Adrenal gland (tissue), 12 donors: Measurements from ENCODE around the gene MRPL10. TPM values are rescaled to one million over a fixed set of nuclear protein-coding genes. Genes with fewer than 3 reads are reported as not detected.

Experiments
- DNase-seq, 7 donors: peaks; one replicate each; pipeline ENCODE4 v3.0.0-alpha.2; 2019 to 2020
- H3K27ac ChIP-seq, 5 donors: fragments of 200-600 bp; sonication (generic) in 4 of 5; 1 replicate in 3 of 5; 2 replicates in 2 of 5; pipeline versions ENCODE4 v1.5.1 to v1.8.0; 2016 to 2020; ENCODE audit warnings: mild to moderate bottlenecking in 1 of 5
- H3K27me3 ChIP-seq: fragments of 200-600 bp; 2 replicates; pipeline ENCODE4 v1.8.0; 2021
- H3K36me3 ChIP-seq, 2 donors: fragments of 200-600 bp; replicated peaks in 1 of 2; 1 replicate in 1 of 2; 2 replicates in 1 of 2; pipeline versions ENCODE4 v1.5.1 to v1.8.0; 2018 to 2022
- H3K4me1 ChIP-seq, 2 donors: fragments of 200-600 bp; replicated peaks in 1 of 2; 1 replicate in 1 of 2; 2 replicates in 1 of 2; pipeline versions ENCODE4 v1.5.1 to v1.8.0; 2018 to 2021
- H3K4me3 ChIP-seq, 4 donors: fragments of 200-600 bp; sonication (generic) in 3 of 4; one replicate each; pipeline ENCODE4 v1.5.1; 2016 to 2018
- H3K9me3 ChIP-seq, 3 donors: fragments of 200-600 bp; sonication (generic) in 1 of 3; replicated peaks in 1 of 3; 1 replicate in 2 of 3; 2 replicates in 1 of 3; pipeline versions ENCODE4 v1.5.1 to v1.8.0; 2016 to 2021
- CTCF ChIP-seq, 6 experiments: fragments of 450-650 bp in 4 of 6; fragments of 200-600 bp in 2 of 6; sonication (generic) in 1 of 6; IDR thresholded peaks; 1 replicate in 5 of 6; 2 replicates in 1 of 6; pipeline versions ENCODE4 v1.5.1 to v1.8.0; 2016 to 2021; ENCODE audit warnings: antibody characterized with exemption in 6 of 6, mild to moderate bottlenecking in 2 of 6, moderate library complexity in 1 of 6
- POLR2A ChIP-seq, 2 donors: fragments of 450-650 bp; IDR thresholded peaks; one replicate each; pipeline ENCODE4 v1.6.1; 2017; ENCODE audit warnings: antibody characterized with exemption in 2 of 2, mild to moderate bottlenecking in 2 of 2, moderate library complexity in 1 of 2
- WGBS, 4 donors: extraction: QIAGEN DNeasy Blood & Tissue Kit in 2 of 4; methylation state at CpG; one replicate each; pipeline versions ENCODE4 v1.1.5 to v1.1.7; 2013 to 2017; 5-methylcytosine and 5-hydroxymethylcytosine counted together
- intact Hi-C, 2 donors: fragments of 100-400 bp; cut with DNase I; formaldehyde crosslinking; loops; one replicate each; pipeline versions ENCODE4 v1.14.1 to v1.15.0; 2022 to 2023
- polyA plus RNA-seq, 3 donors: library from polyadenylated mRNA; stranded (reverse); fragments of 200-250 nt in 2 of 3; fragments of 350-450 nt in 1 of 3; fragmentation: Illumina TruSeq in 1 of 3; extraction: RNeasy Lipid Tissue Mini Kit (QIAGEN cat#74804) in 1 of 3; gene quantifications; one replicate each; pipeline ENCODE4 v1.2.3, GENCODE V29; 2013 to 2014
- total RNA-seq, 9 donors: library from RNA; depleted of rRNA in 4 of 9; stranded (reverse); fragments of >200 nt in 4 of 9; fragments of 120-200 nt in 1 of 9; fragmentation: NEBNext Ultra II Directional in 1 of 9; extraction: Animal tissue kit (Norgen Biotek cat#: 25700) in 1 of 9; gene quantifications; one replicate each; pipeline versions ENCODE4 v1.1.0 to v1.2.4, GENCODE V29; 2013 to 2023
- donor health status: healthy with polysubstance abuse.
- donor health status: Bipolar disorder and iron deficiency.
- donor health status: DM: yes; HTN: yes; CAD: no.
- donor health status: DM: no; HTN: no; CAD: no.
- donor health status: DM: no; HTN: no; CAD: no.
- donor health status: DM: yes; HTN: yes; CAD: no.

MRPL10 gene
- total and polyA plus RNA-seq, 12 donors: 29.0 to 72.5 (median 40.9) TPM

- 93 to 97% (median 95%) methylated on average over 12 to 14 of the region's 14 CpGs for WGBS, 4 donors
- Histone ChIP-seq H3K4me3 (no peak overlapping the region), H3K27ac (no peak overlapping the region), H3K4me1 (peaks cover 0 to 6% of the 10 kb centered on the region in 2 donors), H3K27me3 (no peaks in the 10 kb centered on the region), H3K9me3 (no peaks in the 10 kb centered on the region), H3K36me3 (peaks cover 0 to 50% of the 10 kb centered on the region in 2 donors)
- TF ChIP-seq CTCF (IDR thresholded peaks at IDR 0.05) (no peak), POLR2A (IDR thresholded peaks at IDR 0.05) (no peak)
- intact Hi-C loops: no loop called here
- DNase-seq: peak in 2 of 7 donors; percentile 3 to 15
Observed at GRCh38 chr17:47813077-47813476, 18.3 kb downstream of the MRPL10 start.

- intact Hi-C loops: no loop called here
- Histone ChIP-seq H3K27ac (no peak overlapping the region), H3K36me3 (peaks cover 0 to 54% of the 10 kb centered on the region in 2 donors), H3K4me1 (peaks cover 0 to 6% of the 10 kb centered on the region in 2 donors), H3K27me3 (no peaks in the 10 kb centered on the region), H3K4me3 (no peak overlapping the region), H3K9me3 (no peaks in the 10 kb centered on the region)
- TF ChIP-seq CTCF (IDR thresholded peaks at IDR 0.05): no peak
- TF ChIP-seq POLR2A (IDR thresholded peaks at IDR 0.05): no peak
- peak in 3 of 7 donors; percentile 7 to 17 (median 8) for DNase-seq
- 87 to 91% (median 90%) methylated on average over 15 to 18 of the region's 18 CpGs for WGBS, 4 donors
Observed at GRCh38 chr17:47812146-47812920, 19.0 kb downstream of the MRPL10 start.

GRCh38 chr17:47811709-47812108 lies 19.6 kb downstream of the MRPL10 start:
- intact Hi-C loops: no loop called here
- no peak for DNase-seq
- no peak for TF ChIP-seq CTCF (IDR thresholded peaks at IDR 0.05)
- no peak for TF ChIP-seq POLR2A (IDR thresholded peaks at IDR 0.05)
- no peaks in the 10 kb centered on the region for H3K9me3 ChIP-seq
- no peaks in the 10 kb centered on the region for H3K27me3 ChIP-seq
- 73 to 91% (median 79%) methylated on average over 7 of the region's 7 CpGs for WGBS, 4 donors
- H3K4me3 ChIP-seq: no peak overlapping the region
- no peak overlapping the region for H3K27ac ChIP-seq
- peaks cover 0 to 6% of the 10 kb centered on the region in 2 donors for H3K4me1 ChIP-seq
- H3K36me3 ChIP-seq: peaks cover 0 to 56% of the 10 kb centered on the region in 2 donors

- no peaks in the 10 kb centered on the region for H3K9me3 ChIP-seq
- no peaks in the 10 kb centered on the region for H3K27me3 ChIP-seq
- peaks cover 0 to 51% of the 10 kb centered on the region in 2 donors for H3K36me3 ChIP-seq
- no peak overlapping the region for H3K27ac ChIP-seq
- TF ChIP-seq CTCF (IDR thresholded peaks at IDR 0.05): no peak
- TF ChIP-seq POLR2A (IDR thresholded peaks at IDR 0.05): no peak
- H3K4me1 ChIP-seq: peaks cover 0 to 6% of the 10 kb centered on the region in 2 donors
- peak in 2 of 7 donors; percentile 10 to 23 for DNase-seq
- intact Hi-C loops: no loop called here
- WGBS, 4 donors: 75 to 83% (median 82%) methylated on average over 9 of the region's 9 CpGs
- H3K4me3 ChIP-seq: no peak overlapping the region
Observed at GRCh38 chr17:47810901-47811635, 20.3 kb downstream of the MRPL10 start.
